ENCODE measurements around the gene MARCHF2.
"Not testable (repeated sequence)": the region's sequence is repeated elsewhere in the genome, so short reads cannot be mapped to it uniquely, and the experiment has no call there.

Gene MARCHF2

DNA sequence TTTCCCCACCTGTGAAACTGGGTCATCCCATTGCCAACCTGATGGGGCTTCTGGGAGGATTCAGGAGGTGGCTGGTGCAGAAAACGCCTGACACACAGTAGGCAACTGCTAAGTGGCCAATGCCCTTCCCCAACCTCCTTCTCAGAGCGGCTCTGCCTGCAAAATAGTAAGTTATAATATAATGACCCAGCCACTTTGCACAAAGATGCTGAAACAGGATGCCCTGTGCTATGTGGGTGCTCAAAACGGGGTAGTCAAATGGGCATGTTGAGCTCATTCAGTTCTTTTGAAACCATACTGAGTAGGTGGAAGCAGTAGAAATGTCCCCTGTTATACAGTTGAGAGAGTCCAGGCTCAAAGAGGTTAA lies 507 bp downstream of the MARCHF2 start:
- DNase-seq, result no peak

DNA sequence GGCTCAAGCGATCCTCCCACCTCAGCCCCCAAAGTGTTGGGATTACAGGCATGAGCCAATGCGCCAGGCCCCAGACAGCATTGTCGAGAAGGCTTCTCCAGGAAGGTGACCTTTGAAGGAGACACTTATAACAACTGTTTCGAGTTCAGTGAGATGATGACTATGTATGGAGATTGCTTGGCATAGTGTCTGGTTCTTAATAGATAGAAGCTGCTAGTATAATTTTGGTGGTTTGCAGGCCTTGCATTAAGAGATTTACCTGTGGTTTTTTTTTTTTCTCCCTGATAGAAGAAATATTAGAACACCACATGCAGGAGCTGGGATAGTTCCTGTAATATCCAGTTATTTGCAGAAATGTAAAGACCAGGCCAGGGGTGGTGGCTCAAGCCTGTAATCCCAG lies 3.7 kb downstream of the MARCHF2 start:
- DNase-seq, result no peak

GRCh38 chr19:8421484-8422461 lies 8.7 kb downstream of the MARCHF2 start:
- no peak for DNase-seq

DNA sequence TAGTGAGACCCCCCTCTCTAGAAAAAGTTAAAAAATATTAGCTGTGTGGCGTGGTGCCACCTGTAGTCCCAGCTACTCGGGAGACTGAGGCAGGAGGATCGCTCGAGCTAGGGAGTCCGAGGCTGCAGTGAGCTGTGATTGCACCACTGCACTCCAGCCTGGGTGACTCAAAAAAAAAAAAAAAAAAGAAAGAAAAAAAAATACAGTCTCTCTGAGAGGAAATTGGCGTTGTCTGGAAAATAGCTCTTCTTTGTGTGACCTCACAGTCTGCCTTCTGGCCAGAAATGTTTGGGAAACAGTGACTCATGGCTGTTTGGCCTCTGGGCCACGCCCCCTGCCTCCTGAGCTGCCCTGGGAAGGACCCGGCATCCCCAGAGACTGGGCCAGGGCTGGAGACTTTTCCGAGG lies 10.7 kb downstream of the MARCHF2 start:
- no peak for DNase-seq

DNA sequence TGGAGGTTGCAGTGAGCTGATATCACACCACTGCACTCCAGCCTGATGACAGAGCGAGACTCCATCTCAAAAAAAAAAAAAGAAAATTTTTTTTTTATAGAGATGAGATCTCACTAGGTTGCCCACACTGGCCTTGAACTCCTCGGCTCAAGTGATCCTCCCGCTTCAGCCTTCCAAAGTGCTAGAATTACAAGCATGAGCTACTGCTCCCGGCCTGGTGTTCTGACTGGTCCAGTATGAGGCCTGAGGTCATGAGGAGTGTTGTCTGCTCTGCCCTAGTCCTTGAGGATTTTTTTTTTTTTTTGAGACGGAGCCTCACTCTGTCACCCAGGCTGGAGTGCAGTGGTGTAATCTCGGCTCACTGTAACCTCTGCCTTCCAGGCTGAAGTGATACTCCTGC lies 12.2 kb downstream of the MARCHF2 start:
- DNase-seq, result not testable (repeated sequence)

DNA sequence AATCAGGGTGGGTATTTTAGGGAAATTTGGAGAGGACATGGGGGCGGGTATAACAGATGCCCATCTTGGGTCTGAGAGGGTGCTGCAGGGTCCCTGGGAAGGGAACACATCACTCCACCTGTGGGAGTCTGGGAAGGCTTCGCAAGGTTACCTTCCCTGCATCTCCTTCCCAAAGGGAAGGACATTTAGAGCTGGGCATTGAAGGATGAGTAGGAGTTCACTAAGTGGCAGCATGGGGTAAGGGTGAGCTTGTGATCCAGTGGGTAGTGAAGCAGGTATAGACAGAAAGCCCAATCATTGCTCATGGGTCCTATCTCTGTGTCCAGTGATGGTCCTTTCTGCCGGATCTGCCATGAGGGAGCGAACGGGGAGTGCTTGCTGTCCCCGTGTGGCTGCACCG lies 13.2 kb downstream of the MARCHF2 start:
- no peak for DNase-seq

DNA sequence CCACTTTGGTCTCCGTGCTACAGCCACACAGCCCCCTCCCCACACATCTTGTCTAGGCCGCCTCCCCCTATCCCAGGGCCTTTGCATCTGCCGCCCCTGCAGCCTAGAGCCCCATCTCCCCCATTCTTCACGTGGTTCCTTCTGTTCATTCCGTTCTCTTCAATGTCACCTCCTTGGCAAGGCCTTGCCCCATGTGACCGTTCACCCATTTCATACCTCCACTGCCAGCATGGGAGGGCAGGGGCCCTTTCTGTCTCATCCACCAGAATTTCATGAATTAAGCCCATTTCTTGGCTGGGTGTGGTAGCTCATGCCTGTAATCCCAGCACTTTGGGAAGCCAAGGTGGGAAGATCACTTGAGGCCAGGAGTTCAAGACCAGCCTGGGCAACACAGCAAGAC lies 15.9 kb downstream of the MARCHF2 start:
- DNase-seq, result no peak

- no peak for DNase-seq
Measured at GRCh38 chr19:8429826-8430225, 16.7 kb downstream of the MARCHF2 start.

DNA sequence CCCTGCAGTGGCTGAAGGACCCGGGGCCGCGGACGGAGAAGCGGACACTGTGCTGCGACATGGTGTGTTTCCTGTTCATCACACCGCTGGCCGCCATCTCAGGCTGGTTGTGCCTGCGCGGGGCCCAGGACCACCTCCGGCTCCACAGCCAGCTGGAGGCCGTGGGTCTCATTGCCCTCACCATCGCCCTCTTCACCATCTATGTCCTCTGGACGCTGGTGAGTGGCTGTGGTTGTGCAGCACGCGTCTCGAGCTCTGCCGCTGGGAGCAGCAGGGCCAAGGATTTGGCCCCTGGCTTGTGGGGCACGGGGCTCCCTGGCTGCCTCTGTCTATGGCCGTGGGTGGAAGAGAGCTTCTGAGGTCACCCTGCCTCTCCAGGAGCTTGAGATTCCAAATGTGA lies 17.5 kb downstream of the MARCHF2 start:
- no peak for DNase-seq

DNA sequence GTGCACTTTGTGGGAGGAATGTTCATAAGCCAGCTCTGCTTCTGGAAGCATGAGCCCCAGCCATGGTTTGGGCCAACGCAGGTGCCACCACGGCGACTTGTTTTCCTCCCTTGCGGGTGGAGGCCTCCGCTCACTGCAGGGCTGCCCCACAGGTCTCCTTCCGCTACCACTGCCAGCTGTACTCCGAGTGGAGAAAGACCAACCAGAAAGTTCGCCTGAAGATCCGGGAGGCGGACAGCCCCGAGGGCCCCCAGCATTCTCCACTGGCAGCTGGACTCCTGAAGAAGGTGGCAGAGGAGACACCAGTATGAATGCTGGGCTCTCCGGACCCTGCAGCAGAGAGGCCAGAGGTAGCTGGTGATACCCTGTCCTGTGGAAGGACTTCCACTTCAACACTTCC lies 25.1 kb downstream of the MARCHF2 start:
- no peak for DNase-seq

DNA sequence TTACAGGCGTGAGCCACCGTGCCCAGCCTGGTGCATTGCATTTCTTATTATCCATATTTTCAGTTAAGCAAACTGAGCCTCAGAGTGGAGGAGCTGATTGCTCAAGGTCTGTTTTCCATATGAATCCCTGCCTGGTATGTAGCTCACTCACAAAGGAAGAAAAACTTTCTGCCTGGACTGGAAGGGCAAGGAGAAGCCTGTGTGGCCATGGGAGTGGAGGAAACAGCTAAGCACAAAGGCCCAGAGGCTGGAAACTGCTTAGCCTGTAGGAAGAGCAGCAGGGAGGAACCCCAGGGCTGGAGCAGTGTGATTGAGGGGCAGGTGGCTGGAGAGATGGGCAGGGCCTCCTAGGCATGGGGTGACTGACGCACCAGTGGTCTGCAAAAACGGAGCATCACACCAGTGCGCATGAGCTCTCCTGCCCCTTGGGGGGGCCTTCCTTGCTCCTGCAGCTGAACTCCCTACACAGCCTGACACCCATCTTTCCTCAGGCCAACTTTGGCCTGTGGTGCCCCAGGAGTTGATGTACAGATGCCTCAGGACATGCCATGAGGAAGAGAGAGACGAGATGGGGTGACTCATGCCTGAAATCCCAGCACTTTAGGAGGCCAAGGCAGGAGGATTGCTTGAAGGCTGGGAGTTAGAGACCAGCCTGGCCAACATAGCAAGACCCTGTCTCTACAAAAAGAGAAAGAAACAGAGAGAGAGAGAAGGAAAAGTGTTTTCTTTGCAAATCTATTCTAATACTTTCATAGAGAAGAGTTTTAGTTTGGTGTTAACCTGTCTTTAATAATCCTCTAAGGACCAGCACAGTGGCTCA lies 28.8 kb downstream of the MARCHF2 start:
- DNase-seq, result no peak

- DNase-seq, result not testable (repeated sequence)
Measured at GRCh38 chr19:8444140-8444676, 31.1 kb downstream of the MARCHF2 start.

GRCh38 chr19:8444677-8445487 lies 31.8 kb downstream of the MARCHF2 start, which contains the start of gene HNRNPM:
HNRNPM (plus strand) TSS chr19:8444975; CDS start chr19:8444999, 24 bp downstream.
- DNase-seq, result peak; percentile 77

DNA sequence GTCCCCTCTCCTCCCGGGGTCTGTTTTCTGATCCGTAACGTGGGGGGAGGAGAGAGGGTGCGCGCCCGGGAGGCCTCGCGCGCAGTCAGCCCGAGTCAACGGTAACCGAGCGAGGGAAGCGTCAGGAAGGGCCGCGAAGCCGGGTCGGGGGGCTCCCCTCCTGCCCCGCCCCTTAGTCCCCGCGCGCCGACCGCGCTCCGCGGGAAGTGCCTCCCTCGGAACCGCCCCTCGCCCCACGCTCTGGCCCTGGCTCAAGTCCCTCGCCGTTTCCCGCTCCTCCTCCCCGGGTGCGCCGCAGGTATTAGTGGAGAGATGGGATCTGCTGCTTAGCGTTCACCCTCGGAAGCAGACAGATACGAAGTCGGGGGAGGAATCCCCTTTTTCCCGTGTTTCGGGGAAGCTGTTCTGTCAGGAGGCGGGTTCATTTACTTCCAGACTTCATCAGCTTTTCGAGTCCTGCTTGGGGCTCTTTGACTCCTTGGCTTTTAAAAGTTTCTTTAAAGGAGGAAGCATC lies 32.4 kb downstream of the MARCHF2 start:
- no peak for DNase-seq

- no peak for DNase-seq
Measured at GRCh38 chr19:8446061-8446709, 33.1 kb downstream of the MARCHF2 start.

DNA sequence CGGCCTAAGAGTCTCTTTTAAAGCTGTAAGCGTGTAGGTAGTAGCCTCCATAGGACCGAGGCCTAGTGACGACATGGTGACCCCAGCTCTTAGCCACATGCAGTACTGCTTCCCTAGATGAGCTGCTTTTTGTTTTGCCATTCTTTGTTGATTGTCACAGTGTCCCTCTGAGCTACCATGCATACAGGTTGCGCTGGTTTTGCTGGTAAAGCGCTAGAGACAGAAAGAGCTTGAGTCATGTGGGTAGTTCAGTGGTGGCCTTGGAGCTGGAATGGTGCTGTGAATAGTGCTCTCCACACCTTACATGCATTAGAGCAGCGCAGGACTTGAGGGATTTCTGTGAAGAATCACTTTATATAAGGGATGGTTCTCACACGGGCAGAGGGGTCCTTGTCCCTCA lies 36.7 kb downstream of the MARCHF2 start:
- DNase-seq, result no peak

DNA sequence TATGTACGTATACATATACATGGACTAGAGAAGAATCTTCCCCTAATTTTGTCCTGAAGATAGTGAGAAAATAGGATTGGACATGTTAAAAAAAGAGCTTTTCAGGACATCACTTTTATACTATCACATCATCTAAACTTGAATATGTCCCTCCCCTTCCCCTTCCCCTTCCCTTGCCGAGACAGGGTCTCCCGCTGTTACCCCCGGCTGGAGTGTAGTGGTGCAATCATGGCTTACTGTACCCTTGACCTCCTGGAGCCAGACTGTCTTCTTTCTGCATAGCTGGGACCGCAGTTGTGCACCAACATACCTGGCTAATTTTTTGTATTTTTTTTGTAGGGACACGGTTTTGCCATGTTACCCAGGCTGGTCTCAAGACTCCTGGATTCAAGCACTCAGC lies 38.3 kb downstream of the MARCHF2 start:
- no peak for DNase-seq

GRCh38 chr19:8451885-8452284 lies 38.8 kb downstream of the MARCHF2 start:
- no peak for DNase-seq

DNA sequence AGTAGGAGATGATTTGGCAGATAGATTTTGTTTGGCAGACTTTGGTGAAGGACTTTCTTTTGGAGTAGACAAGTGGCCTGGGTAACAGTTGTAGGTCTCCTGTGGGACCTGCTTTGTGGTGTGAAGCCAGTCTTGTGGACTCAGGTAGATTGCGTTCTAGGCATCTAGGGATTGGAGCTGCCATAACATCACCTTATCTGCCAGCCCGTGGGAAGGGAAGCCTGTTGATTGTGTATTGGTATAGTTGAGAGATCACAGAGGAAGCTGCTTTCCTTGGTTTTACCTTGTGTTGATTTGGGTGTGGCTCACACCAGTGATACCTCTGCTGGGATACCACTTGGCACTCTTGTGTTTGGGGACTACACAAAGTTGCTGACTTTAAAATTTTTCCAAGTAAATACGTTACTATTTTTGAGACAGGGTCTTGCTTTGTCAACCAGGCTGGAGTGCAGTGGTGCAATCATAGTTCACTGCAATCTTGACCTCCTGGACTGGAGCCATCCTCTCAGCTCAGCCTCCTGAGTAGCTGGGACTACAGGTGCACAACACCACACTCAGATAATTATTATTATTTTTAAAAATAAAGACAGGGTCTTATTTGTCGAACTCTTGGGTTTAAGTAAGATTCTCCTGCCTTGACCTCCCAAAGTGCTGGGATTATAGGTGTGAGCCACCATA lies 39.5 kb downstream of the MARCHF2 start:
- DNase-seq, result no peak

- no peak for DNase-seq
Measured at GRCh38 chr19:8453616-8454015, 40.5 kb downstream of the MARCHF2 start.

DNA sequence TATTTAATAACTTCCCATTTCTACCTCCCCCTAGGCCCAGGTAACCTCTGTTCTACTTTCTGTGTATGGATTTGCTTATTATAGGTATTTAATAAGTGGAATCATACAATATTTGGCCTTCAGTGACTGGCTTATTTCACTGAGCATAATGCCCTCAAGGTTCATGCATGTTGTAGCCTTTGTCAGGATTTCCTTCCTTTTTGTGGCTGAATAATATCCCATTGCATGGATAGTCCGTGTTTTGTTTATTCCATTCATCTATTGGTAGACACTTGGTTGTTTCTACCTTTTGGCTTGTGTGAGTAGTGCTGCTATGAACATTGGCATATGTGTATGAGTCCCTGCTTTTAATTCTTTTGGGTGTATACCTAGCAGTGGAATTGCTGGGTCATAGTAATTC lies 41.1 kb downstream of the MARCHF2 start:
- DNase-seq, result no peak

Measured in 8988T (cell line).